GM21390 (cell line): ENCODE measurements around the gene STEAP3.

Experiments
- ATAC-seq: cut with Tn5 transposase; IDR thresholded peaks from one replicate; pipeline ENCODE4 v1.9.1; 2021; ENCODE audit not compliant: unreplicated experiment

The STEAP3 gene, protein sequence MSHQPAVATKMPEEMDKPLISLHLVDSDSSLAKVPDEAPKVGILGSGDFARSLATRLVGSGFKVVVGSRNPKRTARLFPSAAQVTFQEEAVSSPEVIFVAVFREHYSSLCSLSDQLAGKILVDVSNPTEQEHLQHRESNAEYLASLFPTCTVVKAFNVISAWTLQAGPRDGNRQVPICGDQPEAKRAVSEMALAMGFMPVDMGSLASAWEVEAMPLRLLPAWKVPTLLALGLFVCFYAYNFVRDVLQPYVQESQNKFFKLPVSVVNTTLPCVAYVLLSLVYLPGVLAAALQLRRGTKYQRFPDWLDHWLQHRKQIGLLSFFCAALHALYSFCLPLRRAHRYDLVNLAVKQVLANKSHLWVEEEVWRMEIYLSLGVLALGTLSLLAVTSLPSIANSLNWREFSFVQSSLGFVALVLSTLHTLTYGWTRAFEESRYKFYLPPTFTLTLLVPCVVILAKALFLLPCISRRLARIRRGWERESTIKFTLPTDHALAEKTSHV

DNA sequence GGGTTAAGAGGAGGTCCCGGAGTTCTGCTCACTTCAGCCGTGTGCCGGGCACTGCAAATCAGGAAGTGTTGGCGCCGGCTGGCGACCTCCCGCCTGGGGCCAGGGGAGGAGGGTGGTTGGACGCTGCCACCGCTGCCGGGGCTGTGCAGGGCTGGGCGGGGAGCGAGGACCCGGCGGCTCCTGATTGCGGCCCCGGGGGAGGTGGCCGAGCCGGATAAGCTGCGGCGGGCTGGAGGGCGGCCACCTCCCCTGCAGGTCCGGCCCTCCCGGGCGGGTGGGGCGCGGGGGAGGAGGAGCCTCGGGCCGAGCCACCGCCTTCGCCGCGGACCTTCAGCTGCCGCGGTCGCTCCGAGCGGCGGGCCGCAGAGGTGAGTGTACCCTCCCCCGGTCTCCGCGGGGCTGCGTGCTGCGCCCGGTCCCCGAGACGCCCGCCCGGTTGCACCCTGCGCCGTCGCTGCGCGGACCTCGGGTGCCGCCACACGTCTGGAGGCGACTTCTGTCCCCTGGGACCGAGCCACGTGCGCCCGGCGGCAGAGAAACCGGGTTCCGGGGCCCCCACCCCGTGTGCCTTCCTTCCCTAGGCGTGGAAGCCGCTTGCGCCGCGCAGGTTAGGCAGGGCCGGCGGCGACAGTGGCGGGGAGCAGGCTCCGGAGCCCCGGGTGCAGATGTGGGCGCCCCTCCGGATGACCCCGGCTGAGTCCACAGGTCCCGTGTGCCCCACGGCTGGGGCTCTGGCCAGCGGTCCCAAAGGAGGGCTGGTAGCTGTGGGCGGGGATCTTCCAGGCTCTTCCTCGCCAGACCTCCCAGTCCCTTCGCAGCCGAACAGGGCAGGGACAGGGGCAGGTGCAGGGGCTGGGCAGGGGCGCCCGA, at the start of gene STEAP3:
Gene STEAP3 (plus strand): TSS at position 314 of the 870 bp plus-strand sequence. CDS start 7,179 bp downstream, outside the sequence.
- ATAC-seq, result peak; percentile 82

- ATAC-seq, result peak; percentile 81
These were observed 49.2 kb upstream of the STEAP3 start for GRCh38 chr2:119174216-119174992.

DNA sequence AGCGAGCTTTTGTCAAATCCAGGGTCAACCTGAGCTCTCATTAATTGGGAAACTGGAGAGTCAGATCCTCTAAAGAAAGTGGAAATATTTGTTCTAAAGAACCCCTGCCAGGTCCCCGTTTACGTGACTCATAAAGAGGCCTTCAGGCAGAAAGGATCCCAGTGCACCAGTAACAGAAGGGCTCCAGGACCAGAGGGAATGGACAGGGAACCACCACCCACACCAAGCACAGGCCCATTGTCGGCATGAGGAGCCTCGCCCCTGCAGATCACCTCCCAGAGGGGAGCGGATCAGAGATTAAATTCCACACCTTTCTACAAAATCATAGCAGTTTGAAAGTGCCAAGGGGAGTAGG, 48.7 kb upstream of the STEAP3 start:
- no peak for ATAC-seq

GRCh38 chr2:119175517-119175916, 48.1 kb upstream of the STEAP3 start:
- no peak for ATAC-seq

GRCh38 chr2:119177171-119177837, 46.3 kb upstream of the STEAP3 start:
- no peak for ATAC-seq

DNA sequence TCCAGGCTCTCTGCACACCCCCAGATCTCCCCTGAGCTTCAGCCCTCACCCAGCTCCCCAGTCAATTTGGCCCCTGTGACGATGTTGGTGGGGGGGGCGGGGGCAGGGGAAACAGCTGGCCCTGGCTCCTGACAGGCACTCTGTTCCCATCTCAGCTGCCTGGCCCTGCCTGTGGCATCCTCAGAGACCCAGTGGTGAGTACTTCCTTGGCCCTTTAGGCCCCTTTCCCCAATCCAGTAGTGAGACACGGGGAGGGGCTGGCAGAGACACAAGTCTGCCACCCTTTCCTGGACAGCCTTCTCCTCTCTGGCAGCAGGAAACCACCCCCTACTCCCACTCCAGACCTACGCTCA, 45.8 kb upstream of the STEAP3 start:
- no peak for ATAC-seq

- ATAC-seq, result no peak
These were observed 44.9 kb upstream of the STEAP3 start for GRCh38 chr2:119178776-119179175.

DNA sequence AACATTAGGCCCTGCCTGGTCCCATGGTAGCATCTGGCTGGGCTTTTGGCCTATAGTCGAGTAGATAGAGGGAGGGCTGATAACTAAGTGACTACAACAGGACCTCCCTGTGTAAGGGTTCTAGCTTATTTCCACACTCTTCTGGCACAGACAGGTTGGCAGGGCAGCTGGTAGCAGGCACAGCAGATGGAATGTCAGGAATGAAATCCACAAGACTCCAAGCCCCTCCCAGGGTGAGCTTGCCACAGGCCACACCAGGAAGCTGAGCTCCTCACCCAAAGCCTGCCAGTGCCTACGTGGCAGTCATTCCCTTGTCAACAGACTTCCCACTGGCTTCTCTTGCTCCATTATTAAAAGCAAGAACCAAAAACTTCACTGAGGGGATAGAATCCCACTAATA, 44.4 kb upstream of the STEAP3 start:
- no peak for ATAC-seq

- no peak for ATAC-seq
These were observed 43.6 kb upstream of the STEAP3 start for GRCh38 chr2:119179991-119180390.

DNA sequence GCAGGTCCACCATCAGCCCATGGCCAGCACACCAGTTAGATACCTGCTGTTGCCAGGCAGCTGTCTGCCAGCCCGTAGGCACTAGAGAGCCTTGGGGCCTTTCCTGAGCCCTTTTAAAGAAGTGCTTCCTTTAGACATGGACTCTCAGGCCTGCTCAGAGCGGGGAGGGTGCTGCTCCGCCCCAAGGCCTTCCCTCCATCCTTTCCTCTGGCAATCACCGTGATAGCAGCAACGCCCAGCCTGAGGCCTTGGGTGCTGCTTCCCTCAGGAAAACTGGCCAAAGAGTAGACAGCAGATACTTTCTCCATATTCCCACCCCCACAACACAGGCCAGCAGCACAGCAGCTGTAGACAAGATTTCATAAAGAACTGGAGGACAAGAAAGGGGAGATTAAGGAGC, 42.7 kb upstream of the STEAP3 start:
- ATAC-seq, result no peak

GRCh38 chr2:119181391-119181790, 42.2 kb upstream of the STEAP3 start:
- ATAC-seq, result no peak

DNA sequence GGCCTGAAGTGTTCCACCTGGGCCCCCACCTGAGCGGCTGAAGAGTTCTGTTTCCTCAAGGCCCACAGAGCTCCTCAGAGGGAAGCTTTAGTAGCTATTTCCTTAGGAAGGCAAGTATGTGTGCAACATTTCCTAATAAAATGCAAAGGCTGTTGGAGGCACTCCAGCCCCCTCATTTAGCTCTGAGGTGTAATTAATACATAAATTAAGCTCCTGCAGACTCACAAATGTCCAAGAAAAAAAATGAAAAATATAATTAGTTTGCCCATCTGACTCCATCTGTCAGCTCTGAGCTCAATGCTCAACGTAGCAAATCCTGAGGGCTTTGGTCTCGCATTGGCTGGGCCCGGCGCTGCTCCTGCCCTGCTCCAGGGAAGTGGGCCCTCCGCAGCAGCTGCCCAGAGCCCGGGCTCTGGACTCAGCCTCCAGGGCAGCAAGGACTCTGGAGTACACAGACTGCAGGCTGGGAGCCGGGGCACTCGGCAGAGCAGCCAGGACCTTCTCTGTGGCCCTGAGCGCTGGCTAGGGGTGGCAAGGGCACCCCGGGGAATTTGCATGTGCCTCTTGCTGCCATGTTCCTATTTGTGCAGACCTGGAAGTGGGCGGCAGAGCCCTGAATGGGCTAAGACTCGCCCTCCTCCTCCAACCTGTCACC, 41.7 kb upstream of the STEAP3 start:
- ATAC-seq, result no peak

- ATAC-seq, result no peak
These were observed 39.1 kb upstream of the STEAP3 start for GRCh38 chr2:119184512-119184911.

DNA sequence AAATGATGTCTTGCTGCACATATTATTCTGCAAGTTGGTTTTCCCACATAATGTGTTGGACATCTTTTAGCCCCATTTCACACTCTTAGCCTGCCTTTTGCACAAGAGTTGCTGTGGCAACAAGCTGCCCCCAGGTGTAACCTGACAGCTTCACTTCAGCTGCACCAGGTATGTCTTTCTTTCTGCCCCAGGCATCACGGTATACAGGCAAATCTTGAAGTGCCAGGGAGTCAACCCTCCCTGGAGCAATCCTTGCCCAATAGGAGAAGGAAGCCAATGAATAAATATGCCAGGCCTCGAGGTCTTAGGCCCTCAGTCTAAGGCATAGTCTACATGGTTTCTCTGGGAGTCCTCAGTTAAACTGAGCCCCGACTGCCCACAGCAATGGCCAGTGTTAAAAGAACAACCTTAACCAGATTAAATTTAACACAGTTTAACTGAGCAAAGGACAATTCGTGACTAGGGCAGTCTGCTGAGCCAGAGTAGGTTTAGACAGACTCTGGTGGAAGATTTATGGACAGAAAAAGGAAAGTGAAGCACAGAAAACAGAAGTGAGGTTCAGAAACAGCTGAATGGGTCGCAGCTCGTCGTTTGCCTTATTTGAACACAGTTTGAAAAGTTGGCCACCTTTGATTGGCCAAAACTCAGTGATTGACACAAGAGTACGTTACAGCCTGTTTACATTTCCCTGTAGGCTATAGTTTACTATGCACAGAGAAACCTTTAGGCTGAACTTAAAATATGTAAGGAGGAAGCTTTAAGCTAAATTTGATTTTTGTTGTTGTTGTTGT, 33.1 kb upstream of the STEAP3 start:
- no peak for ATAC-seq

DNA sequence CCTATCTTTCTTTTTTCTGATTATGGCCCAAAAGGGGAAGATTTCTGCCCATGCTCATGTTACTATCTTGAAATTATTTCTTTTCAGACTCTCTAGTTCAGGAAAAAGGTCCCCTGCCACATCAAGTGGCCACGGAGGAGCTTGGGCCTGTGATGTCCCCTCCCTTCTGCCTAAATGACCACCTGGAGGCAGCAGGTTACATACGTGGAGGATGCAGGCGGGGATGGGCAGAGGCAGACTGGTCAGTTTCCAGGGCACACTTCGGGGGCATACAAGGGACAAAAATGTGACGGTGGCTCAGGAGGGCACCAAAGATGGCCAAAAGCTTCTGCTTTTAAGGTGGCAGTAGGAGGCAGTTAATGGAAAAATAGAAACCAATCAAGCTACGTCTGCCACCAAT, 30.7 kb upstream of the STEAP3 start:
- ATAC-seq, result no peak

- no peak for ATAC-seq
These were observed 28.6 kb upstream of the STEAP3 start for GRCh38 chr2:119195001-119195400.

- ATAC-seq, result no peak
These were observed 27.7 kb upstream of the STEAP3 start for GRCh38 chr2:119195887-119196286.

GRCh38 chr2:119196301-119197125, 27.1 kb upstream of the STEAP3 start:
- no peak for ATAC-seq

- ATAC-seq, result no peak
These were observed 26.6 kb upstream of the STEAP3 start for GRCh38 chr2:119197126-119197405.
